Left lung (tissue), 10 donors: ENCODE data around the gene PIAS2. TPM values are rescaled to one million over a fixed set of nuclear protein-coding genes. Genes with fewer than 3 reads are reported as not detected.

Experiments
- ATAC-seq: fragments of 200-7000 bp; cut with Tn5 transposase; one replicate; pipeline ENCODE4 v1.9.1; 2020; ENCODE audit warnings: moderate library complexity
- DNase-seq, 4 donors: peaks; one replicate each; pipeline ENCODE4 v3.0.0-alpha.2; 2013 to 2020
- H3K27ac ChIP-seq, 2 donors: fragments of 200-600 bp; sonication (generic) in 1 of 2; one replicate each; pipeline versions ENCODE4 v1.5.0 to v1.8.0; 2020 to 2021
- H3K27me3 ChIP-seq, 2 donors: fragments of 200-600 bp; sonication (generic) in 1 of 2; one replicate each; pipeline versions ENCODE4 v1.5.0 to v1.8.0; 2020 to 2021
- H3K36me3 ChIP-seq, 2 donors: fragments of 200-600 bp; sonication (generic) in 1 of 2; one replicate each; pipeline versions ENCODE4 v1.5.0 to v1.8.0; 2020 to 2021
- H3K4me1 ChIP-seq, 2 donors: fragments of 200-600 bp; one replicate each; pipeline ENCODE4 v1.8.0; 2021
- H3K4me3 ChIP-seq, 2 donors: fragments of 200-600 bp; sonication (generic) in 1 of 2; one replicate each; pipeline versions ENCODE4 v1.5.0 to v1.8.0; 2020 to 2021; ENCODE audit warnings: mild to moderate bottlenecking in 1 of 2
- H3K9me3 ChIP-seq, 2 donors: fragments of 200-600 bp; sonication (generic) in 1 of 2; one replicate each; pipeline versions ENCODE4 v1.5.0 to v1.8.0; 2020 to 2021
- CTCF ChIP-seq, 2 donors: fragments of 200-600 bp; sonication (generic) in 1 of 2; IDR thresholded peaks; one replicate each; pipeline versions ENCODE4 v1.5.0 to v1.8.0; 2021; ENCODE audit warnings: antibody characterized with exemption in 2 of 2
- intact Hi-C, 2 donors: fragments of 100-400 bp; cut with DNase I; formaldehyde crosslinking; loops; one replicate each; pipeline versions ENCODE4 v1.11.2 to v1.14.2; 2022
- polyA plus RNA-seq, 6 donors: library from polyadenylated mRNA; unstranded; fragments of 120-200 nt; gene quantifications; one replicate each; pipeline ENCODE4 v1.2.1, GENCODE V29; 2013; ENCODE audit not compliant: insufficient read length in 6 of 6
- total RNA-seq, 2 donors: library from RNA; stranded (reverse); fragmentation: NEBNext Ultra II Directional; extraction: Animal tissue kit (Norgen Biotek cat#: 25700); gene quantifications; one replicate each; pipeline ENCODE4 v1.2.1, GENCODE V29; 2021
- donor health status: DM: no; HTN: yes; CAD: no.
- donor health status: DM: no; HTN: no; CAD: no.

PIAS2 gene
- total and polyA plus RNA-seq, 8 donors, result 20.0 to 31.3 (median 22.1) TPM

- H3K27me3 ChIP-seq, result peaks cover 50 to 71% of the 10 kb centered on the region in 2 donors
- H3K4me1 ChIP-seq, result peaks cover 13 to 23% of the 10 kb centered on the region in 2 donors
- H3K36me3 ChIP-seq, result no peaks in the 10 kb centered on the region
- no peak overlapping the region for H3K27ac ChIP-seq
- DNase-seq (no peak), ATAC-seq (no peak)
- H3K9me3 ChIP-seq, result no peaks in the 10 kb centered on the region
- no peak for TF ChIP-seq CTCF (IDR thresholded peaks at IDR 0.05)
- no peak overlapping the region for H3K4me3 ChIP-seq
- intact Hi-C loops, result no loop called here
Measured at GRCh38 chr18:46755315-46756024, 161.8 kb downstream of the PIAS2 start.

- intact Hi-C loops, result no loop called here
- DNase-seq, result peak in 1 of 4 donors; percentile 61
- Histone ChIP-seq H3K27me3 (peaks cover 45 to 64% of the 10 kb centered on the region in 2 donors), H3K4me3 (no peak overlapping the region), H3K36me3 (no peaks in the 10 kb centered on the region), H3K27ac (no peak overlapping the region), H3K4me1 (peaks cover 13 to 23% of the 10 kb centered on the region in 2 donors), H3K9me3 (no peaks in the 10 kb centered on the region)
- no peak for ATAC-seq
- no peak for TF ChIP-seq CTCF (IDR thresholded peaks at IDR 0.05)
Measured at GRCh38 chr18:46754661-46755292, 162.5 kb downstream of the PIAS2 start.

GRCh38 chr18:46754188-46754587 lies 163.1 kb downstream of the PIAS2 start:
- Histone ChIP-seq H3K4me3 (no peak overlapping the region), H3K4me1 (peaks cover 13 to 23% of the 10 kb centered on the region in 2 donors), H3K9me3 (no peaks in the 10 kb centered on the region), H3K27me3 (peaks cover 40 to 58% of the 10 kb centered on the region in 2 donors), H3K36me3 (no peaks in the 10 kb centered on the region), H3K27ac (no peak overlapping the region)
- ATAC-seq (no peak), DNase-seq (no peak)
- no peak for TF ChIP-seq CTCF (IDR thresholded peaks at IDR 0.05)
- intact Hi-C loops, result no loop called here

Other genes with a start within 250 kb of the PIAS2 start
- gene ST8SIA5, start 160.5 kb downstream of the PIAS2 start, total RNA-seq, result under 1 TPM; 0.23 to 0.31 TPM
- gene ST8SIA5, start 160.5 kb downstream of the PIAS2 start, polyA plus RNA-seq, result under 1 TPM; 0.09 to 0.43 (median 0.27) TPM
- 1 to 10 TPM; 2.4 to 4.2 TPM for gene KATNAL2, start 95 bp upstream of the PIAS2 start, total RNA-seq
- gene KATNAL2, start 95 bp upstream of the PIAS2 start, polyA plus RNA-seq, result 1 to 10 TPM; 6.3 to 8.8 (median 8.0) TPM
- gene ELOA2, start 118.1 kb upstream of the PIAS2 start, total RNA-seq, result not detected
- under 1 TPM in 2 of 6 donors, not detected in 4; 0.06 to 0.17 TPM for gene ELOA2, start 118.1 kb upstream of the PIAS2 start, polyA plus RNA-seq
- 10 to 100 TPM; 35.9 to 38.9 TPM for gene HDHD2, start 233.0 kb upstream of the PIAS2 start, total RNA-seq
- 10 to 100 TPM; 44.5 to 56.3 (median 51.7) TPM for gene HDHD2, start 233.0 kb upstream of the PIAS2 start, polyA plus RNA-seq